ENCODE measurements around the gene NRDE2. TPM values are rescaled to one million over a fixed set of nuclear protein-coding genes. Genes with fewer than 3 reads are reported as not detected.

Gene NRDE2
- total RNA-seq, 6 experiments from 2014 or later = 7.9 to 16.3 (median 13.8) TPM

DNA sequence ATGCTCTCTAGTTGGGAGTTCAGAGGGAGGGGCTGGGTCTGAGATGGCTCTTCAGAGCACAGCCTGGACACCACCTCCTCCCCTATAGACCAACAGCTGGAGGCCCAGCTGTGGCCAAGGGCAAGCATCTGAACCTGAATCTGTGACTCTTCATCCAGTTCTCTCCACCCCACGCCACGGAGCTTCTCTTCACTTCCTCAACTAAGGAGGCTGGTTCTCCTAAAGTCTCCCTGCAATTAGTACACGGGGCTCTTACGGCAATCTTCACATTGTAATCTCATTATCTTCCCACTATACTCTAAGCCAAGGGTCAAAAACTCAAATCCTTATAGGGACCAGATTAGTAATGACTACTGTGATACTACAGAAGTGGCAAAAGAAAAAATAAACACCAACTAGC lies 9.8 kb downstream of the NRDE2 start:
- H3K27ac ChIP-seq = no peak overlapping the region

GRCh38 chr14:90319634-90320541 lies 11.9 kb downstream of the NRDE2 start:
- Histone ChIP-seq H3K27me3 (no peaks in the 10 kb centered on the region), H3K9me3 (no peaks in the 10 kb centered on the region), H3K4me1 (peaks cover 0 to 11% (median 3%) of the 10 kb centered on the region in 4 donors), H3K4me3 (no peak overlapping the region), H3K27ac (no peak overlapping the region), H3K36me3 (peaks cover 0 to 16% (median 4%) of the 10 kb centered on the region in 4 donors)
- intact Hi-C loops (cut with DNase I) = no loop called here
- no peak for DNase-seq
- 85% methylated on average over 6 of the region's 6 CpGs for WGBS (ENCODE audit: insufficient coverage, low coverage, low lambda C conversion rate, missing lambda C conversion rate)
- ATAC-seq = no peak
- TF ChIP-seq, protein P1, sequence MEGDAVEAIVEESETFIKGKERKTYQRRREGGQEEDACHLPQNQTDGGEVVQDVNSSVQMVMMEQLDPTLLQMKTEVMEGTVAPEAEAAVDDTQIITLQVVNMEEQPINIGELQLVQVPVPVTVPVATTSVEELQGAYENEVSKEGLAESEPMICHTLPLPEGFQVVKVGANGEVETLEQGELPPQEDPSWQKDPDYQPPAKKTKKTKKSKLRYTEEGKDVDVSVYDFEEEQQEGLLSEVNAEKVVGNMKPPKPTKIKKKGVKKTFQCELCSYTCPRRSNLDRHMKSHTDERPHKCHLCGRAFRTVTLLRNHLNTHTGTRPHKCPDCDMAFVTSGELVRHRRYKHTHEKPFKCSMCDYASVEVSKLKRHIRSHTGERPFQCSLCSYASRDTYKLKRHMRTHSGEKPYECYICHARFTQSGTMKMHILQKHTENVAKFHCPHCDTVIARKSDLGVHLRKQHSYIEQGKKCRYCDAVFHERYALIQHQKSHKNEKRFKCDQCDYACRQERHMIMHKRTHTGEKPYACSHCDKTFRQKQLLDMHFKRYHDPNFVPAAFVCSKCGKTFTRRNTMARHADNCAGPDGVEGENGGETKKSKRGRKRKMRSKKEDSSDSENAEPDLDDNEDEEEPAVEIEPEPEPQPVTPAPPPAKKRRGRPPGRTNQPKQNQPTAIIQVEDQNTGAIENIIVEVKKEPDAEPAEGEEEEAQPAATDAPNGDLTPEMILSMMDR (IDR thresholded peaks at IDR 0.05) = no peak
- no peak for TF ChIP-seq POLR2A (IDR thresholded peaks at IDR 0.05)

More for the DNA sequence above, 9.8 kb downstream of the NRDE2 start:
- Histone ChIP-seq H3K9me3 (no peaks in the 10 kb centered on the region), H3K27me3 (no peaks in the 10 kb centered on the region), H3K4me1 (peaks cover 0 to 11% (median 3%) of the 10 kb centered on the region in 4 donors), H3K4me3 (no peak overlapping the region), H3K36me3 (peaks cover 0 to 7% (median 0%) of the 10 kb centered on the region in 4 donors)
- ATAC-seq = no peak
- DNase-seq = no peak
- no peak for TF ChIP-seq POLR2A (IDR thresholded peaks at IDR 0.05)
- TF ChIP-seq, protein P1 (IDR thresholded peaks at IDR 0.05) = no peak
- intact Hi-C loops (cut with DNase I) = no loop called here
- WGBS (ENCODE audit: insufficient coverage, low coverage, low lambda C conversion rate, missing lambda C conversion rate) = 80% methylated on average over 1 of the region's 4 CpGs

GRCh38 chr14:90319173-90319572 lies 12.6 kb downstream of the NRDE2 start:
- no peaks in the 10 kb centered on the region for H3K9me3 ChIP-seq
- 90% methylated on average over 3 of the region's 3 CpGs for WGBS (ENCODE audit: insufficient coverage, low coverage, low lambda C conversion rate, missing lambda C conversion rate)

GRCh38 chr14:90318016-90318415 lies 13.7 kb downstream of the NRDE2 start:
- Histone ChIP-seq H3K9me3 (no peaks in the 10 kb centered on the region), H3K27ac (no peak overlapping the region), H3K4me1 (peaks cover 0 to 11% (median 3%) of the 10 kb centered on the region in 4 donors), H3K27me3 (no peaks in the 10 kb centered on the region), H3K4me3 (no peak overlapping the region), H3K36me3 (peaks cover 0 to 26% (median 4%) of the 10 kb centered on the region in 4 donors)
- 33% methylated on average over 4 of the region's 4 CpGs for WGBS (ENCODE audit: insufficient coverage, low coverage, low lambda C conversion rate, missing lambda C conversion rate)
- intact Hi-C loops (cut with DNase I) = no loop called here
- ATAC-seq (peak; percentile 39 to 75 (median 65)), DNase-seq (no peak)
- TF ChIP-seq, protein P1 (IDR thresholded peaks at IDR 0.05) = no peak
- TF ChIP-seq POLR2A (IDR thresholded peaks at IDR 0.05) = no peak

More at GRCh38 chr14:90319173-90319572, 12.6 kb downstream of the NRDE2 start:
- Histone ChIP-seq H3K27me3 (no peaks in the 10 kb centered on the region), H3K27ac (no peak overlapping the region), H3K4me3 (no peak overlapping the region), H3K4me1 (peaks cover 0 to 11% (median 3%) of the 10 kb centered on the region in 4 donors), H3K36me3 (peaks cover 0 to 21% (median 4%) of the 10 kb centered on the region in 4 donors)
- no peak for TF ChIP-seq POLR2A (IDR thresholded peaks at IDR 0.05)
- TF ChIP-seq, protein P1 (IDR thresholded peaks at IDR 0.05) = no peak
- intact Hi-C loops (cut with DNase I) = no loop called here
- no peak for ATAC-seq
- no peak for DNase-seq
